GM12891 (cell line): Measurements from ENCODE around the gene KCTD1.

Experiments
- POLR2A ChIP-seq: IDR thresholded peaks from 2 replicates; pipeline ENCODE4 v1.6.1; 2011; ENCODE audit warnings: low read depth, low read length, control low read depth
- POLR2AphosphoS5 ChIP-seq: IDR thresholded peaks from 2 replicates; pipeline ENCODE4 v1.6.1; 2011; ENCODE audit warnings: low read depth, low read length, control low read depth

- TF ChIP-seq POLR2AphosphoS5 (no peak), POLR2A (no peak)
Observed at GRCh38 chr18:26471826-26472225, 76.5 kb downstream of the KCTD1 start.
